Pancreas (tissue), 10 donors: ENCODE measurements around the gene FLT1. TPM values are rescaled to one million over a fixed set of nuclear protein-coding genes. Genes with fewer than 3 reads are reported as not detected.
A peak's percentile ranks its signal among the peaks of the same experiment; 100 is the strongest.

Source experiments
- ATAC-seq, 4 donors: fragments of 200-7000 bp; cut with Tn5 transposase; one replicate each; pipeline versions ENCODE4 v1.8.0 to v1.9.1; 2020; ENCODE audit warnings: mild to moderate bottlenecking in 4 of 4, moderate library complexity in 4 of 4
- DNase-seq, 6 donors: peaks; one replicate each; pipeline ENCODE4 v3.0.0-alpha.2; 2020
- FAIRE-seq: peaks from 2 replicates; lab custom pipeline; 2012; peaks lifted over from hg19 to GRCh38; lab: Jason Lieb, UNC
- H3K27ac ChIP-seq, 4 donors: fragments of 200-600 bp; sonication (generic); 1 replicate in 3 of 4; 2 replicates in 1 of 4; pipeline versions ENCODE4 v1.5.0 to v1.8.0; 2020
- H3K27me3 ChIP-seq, 4 donors: fragments of 200-600 bp; one replicate each; pipeline ENCODE4 v1.8.0; 2021
- H3K36me3 ChIP-seq, 3 donors: fragments of 200-600 bp; sonication (generic) in 1 of 3; one replicate each; pipeline versions ENCODE4 v1.5.0 to v1.8.0; 2020 to 2021
- H3K4me1 ChIP-seq, 3 donors: fragments of 200-600 bp; one replicate each; pipeline ENCODE4 v1.8.0; 2021
- H3K4me3 ChIP-seq, 4 donors: fragments of 200-600 bp; sonication (generic) in 2 of 4; one replicate each; pipeline versions ENCODE4 v1.5.0 to v1.8.0; 2020 to 2021
- H3K9me3 ChIP-seq, 4 donors: fragments of 200-600 bp; one replicate each; pipeline ENCODE4 v1.8.0; 2021
- CTCF ChIP-seq, 4 donors: fragments of 200-600 bp; sonication (generic) in 3 of 4; IDR thresholded peaks; one replicate each; pipeline versions ENCODE4 v1.5.0 to v1.8.0; 2021; ENCODE audit warnings: antibody characterized with exemption in 4 of 4
- WGBS, 2 donors: extraction: QIAGEN DNeasy Blood & Tissue Kit; methylation state at CpG; one replicate each; pipeline ENCODE4 v1.1.7; 2013; 5-methylcytosine and 5-hydroxymethylcytosine counted together
- intact Hi-C, 3 donors: fragments of 100-400 bp; cut with DNase I; formaldehyde crosslinking; loops; one replicate each; pipeline versions ENCODE4 v1.11.1 to v1.14.2; 2022
- polyA plus RNA-seq, 2 donors: library from polyadenylated mRNA; stranded (reverse); fragments of 200-250 nt; gene quantifications; one replicate each; pipeline ENCODE4 v1.2.3, GENCODE V29; 2013
- total RNA-seq, 6 donors: library from RNA; stranded (reverse); fragmentation: NEBNext Ultra II Directional in 4 of 6; extraction: Animal tissue kit (Norgen Biotek cat#: 25700) in 4 of 6; gene quantifications; one replicate each; pipeline versions ENCODE4 v1.2.1 to v1.2.4, GENCODE V29; 2021 to 2023
- donor health status: healthy with polysubstance abuse.
- donor health status: DM: no; HTN: no; CAD: no; lungs with moderate emphysema.
- donor health status: DM: no; HTN: no; CAD: no.
- donor health status: control.
- donor health status: control.
- donor health status: Bipolar disorder and iron deficiency.
- donor health status: DM: yes; HTN: yes; CAD: no.
- donor health status: DM: no; HTN: no; CAD: no.
- donor health status: DM: no; HTN: no; CAD: no.
- donor health status: DM: yes; HTN: yes; CAD: no.

The FLT1 gene
- total and polyA plus RNA-seq, 8 donors = 1.1 to 12.7 (median 8.1) TPM

GRCh38 chr13:28457521-28457920 is 37.4 kb downstream of the FLT1 start:
- H3K27me3 ChIP-seq = peaks cover 0 to 2% (median 0%) of the 10 kb centered on the region in 4 donors
- intact Hi-C loops = no loop called here
- no peak overlapping the region for H3K27ac ChIP-seq
- H3K4me1 ChIP-seq = no peaks in the 10 kb centered on the region
- H3K4me3 ChIP-seq = no peak overlapping the region
- TF ChIP-seq CTCF (IDR thresholded peaks at IDR 0.05) = no peak
- ATAC-seq = no peak
- no peak for FAIRE-seq
- no peaks in the 10 kb centered on the region for H3K36me3 ChIP-seq
- no peaks in the 10 kb centered on the region for H3K9me3 ChIP-seq
- DNase-seq = no peak

DNA sequence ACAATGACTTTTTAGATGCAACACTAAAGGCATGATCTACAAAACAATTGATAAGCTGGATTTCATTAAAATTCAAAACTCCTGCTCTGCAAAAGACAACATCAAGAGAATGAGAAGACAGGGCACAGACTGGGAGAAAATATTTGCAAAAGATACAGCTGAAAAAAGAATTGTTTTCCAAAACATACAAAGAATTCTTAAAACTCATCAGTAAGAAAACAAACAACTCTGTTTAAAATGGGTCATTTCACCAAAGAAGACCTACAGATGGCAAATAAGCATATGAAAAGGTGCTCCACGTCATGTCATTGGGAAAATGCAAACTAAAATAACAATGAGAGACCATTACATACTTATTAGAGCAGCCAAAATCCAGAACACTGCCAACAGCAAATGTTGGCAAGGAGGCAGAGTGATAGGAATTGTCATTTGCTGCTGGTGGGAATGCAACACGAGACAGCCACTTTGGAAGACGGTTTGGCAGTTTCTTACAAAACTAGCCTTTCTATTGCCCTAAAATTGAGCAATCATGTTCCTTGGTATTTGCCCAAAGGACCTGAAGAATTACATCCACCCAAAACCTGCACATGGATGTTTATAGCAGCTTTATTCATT is 39.2 kb downstream of the FLT1 start:
- intact Hi-C loops = no loop called here
- no peaks in the 10 kb centered on the region for H3K9me3 ChIP-seq
- WGBS, 2 donors = 39 to 48% methylated on average over 3 of the region's 3 CpGs
- H3K4me1 ChIP-seq = no peaks in the 10 kb centered on the region
- TF ChIP-seq CTCF (IDR thresholded peaks at IDR 0.05) = no peak
- DNase-seq (no peak), ATAC-seq (no peak), FAIRE-seq (no peak)
- no peak overlapping the region for H3K27ac ChIP-seq
- H3K36me3 ChIP-seq = no peaks in the 10 kb centered on the region
- H3K27me3 ChIP-seq = peaks cover 0 to 2% (median 0%) of the 10 kb centered on the region in 4 donors
- H3K4me3 ChIP-seq = no peak overlapping the region

GRCh38 chr13:28452755-28453154 is 42.2 kb downstream of the FLT1 start:
- Histone ChIP-seq H3K4me3 (no peak overlapping the region), H3K36me3 (no peaks in the 10 kb centered on the region), H3K4me1 (no peaks in the 10 kb centered on the region), H3K27ac (no peak overlapping the region), H3K27me3 (peaks cover 0 to 3% (median 0%) of the 10 kb centered on the region in 4 donors), H3K9me3 (no peaks in the 10 kb centered on the region)
- DNase-seq = no peak
- no peak for TF ChIP-seq CTCF (IDR thresholded peaks at IDR 0.05)
- no peak for ATAC-seq
- FAIRE-seq = no peak
- intact Hi-C loops = no loop called here

GRCh38 chr13:28451482-28452217 is 43.3 kb downstream of the FLT1 start:
- ATAC-seq (peak in 2 of 4 donors; percentile 9 to 27), DNase-seq (no peak), FAIRE-seq (no peak)
- H3K9me3 ChIP-seq = no peaks in the 10 kb centered on the region
- WGBS, 2 donors = 48 to 51% methylated on average over 20 to 21 of the region's 21 CpGs
- TF ChIP-seq CTCF (IDR thresholded peaks at IDR 0.05) = no peak
- no peak overlapping the region for H3K27ac ChIP-seq
- peaks cover 0 to 6% (median 0%) of the 10 kb centered on the region in 4 donors for H3K27me3 ChIP-seq
- no peaks in the 10 kb centered on the region for H3K4me1 ChIP-seq
- intact Hi-C loops = no loop called here
- H3K36me3 ChIP-seq = no peaks in the 10 kb centered on the region
- H3K4me3 ChIP-seq = no peak overlapping the region
